Measurements from ENCODE around the gene EEF2KMT. TPM values are rescaled to one million over a fixed set of nuclear protein-coding genes. Genes with fewer than 3 reads are reported as not detected.

EEF2KMT gene
- total and polyA plus RNA-seq, 2 donors (not counting 3 experiments of a cell fraction or from before 2014, with no cell fraction given) = 13.9 to 15.5 TPM

GRCh38 chr16:5056352-5056751 is 41.2 kb downstream of the EEF2KMT start:
- no peak overlapping the region for H3K9ac ChIP-seq (replicated peaks; ENCODE audit: extremely low read depth, insufficient read depth, low read length)
- ChIA-PET CTCF (interaction anchor here (0.9 to 2.1 kb wide), 7 partner anchors 22 to 1587 kb away, joined by 3 to 6 read pairs (median 5); partner anchors contain the start of gene NAGPA), POLR2A (no interaction called here)
- H3K9me3 ChIP-seq (replicated peaks; ENCODE audit: control insufficient read depth, insufficient read depth, low read length) = no peaks in the 10 kb centered on the region
- BruUV-seq (replicated peaks) = no TSS peak
- H3K4me1 ChIP-seq (ENCODE audit: control insufficient read depth, extremely low read depth, insufficient read depth, low read length) = no peaks in the 10 kb centered on the region
- no peak overlapping the region for H3K4me3 ChIP-seq (replicated peaks in 1 of 3; ENCODE audit: insufficient read depth in 1 of 3, low read depth in 1 of 3, low read length in 3 of 3)
- H2AFZ ChIP-seq (ENCODE audit: low read depth, low read length) = no peak overlapping the region
- H3K4me2 ChIP-seq (ENCODE audit: insufficient read depth, low read length) = no peak overlapping the region
- no peaks in the 10 kb centered on the region for H3K9me1 ChIP-seq (replicated peaks; ENCODE audit: control insufficient read depth, extremely low read depth, insufficient read depth, low read length)
- no peaks in the 10 kb centered on the region for H3K36me3 ChIP-seq (ENCODE audit: control insufficient read depth in 2 of 2, extremely low read depth in 1 of 2, insufficient read depth in 2 of 2, low read length in 2 of 2)
- intact Hi-C loops (cut with micrococcal nuclease) = loop anchor here (1.0 to 2.0 kb wide), 2 partner anchors 28 to 36 kb away; no protein-coding TSS in a partner anchor
- no peaks in the 10 kb centered on the region for H3K27me3 ChIP-seq (ENCODE audit: control insufficient read depth in 2 of 2, insufficient read depth in 2 of 2, low read length in 2 of 2)
- TF ChIP-seq GATA2 (IDR thresholded peaks at IDR 0.05; ENCODE audit: insufficient read depth, insufficient read length, low read depth, low read length) (no peak), EZH2 (IDR thresholded peaks at IDR 0.05; ENCODE audit: borderline replicate concordance, low read depth, low read length, severe bottlenecking) (no peak), MAX (IDR thresholded peaks at IDR 0.05; ENCODE audit: insufficient read depth, insufficient read length) (no peak)
- TF ChIP-seq, protein P1, sequence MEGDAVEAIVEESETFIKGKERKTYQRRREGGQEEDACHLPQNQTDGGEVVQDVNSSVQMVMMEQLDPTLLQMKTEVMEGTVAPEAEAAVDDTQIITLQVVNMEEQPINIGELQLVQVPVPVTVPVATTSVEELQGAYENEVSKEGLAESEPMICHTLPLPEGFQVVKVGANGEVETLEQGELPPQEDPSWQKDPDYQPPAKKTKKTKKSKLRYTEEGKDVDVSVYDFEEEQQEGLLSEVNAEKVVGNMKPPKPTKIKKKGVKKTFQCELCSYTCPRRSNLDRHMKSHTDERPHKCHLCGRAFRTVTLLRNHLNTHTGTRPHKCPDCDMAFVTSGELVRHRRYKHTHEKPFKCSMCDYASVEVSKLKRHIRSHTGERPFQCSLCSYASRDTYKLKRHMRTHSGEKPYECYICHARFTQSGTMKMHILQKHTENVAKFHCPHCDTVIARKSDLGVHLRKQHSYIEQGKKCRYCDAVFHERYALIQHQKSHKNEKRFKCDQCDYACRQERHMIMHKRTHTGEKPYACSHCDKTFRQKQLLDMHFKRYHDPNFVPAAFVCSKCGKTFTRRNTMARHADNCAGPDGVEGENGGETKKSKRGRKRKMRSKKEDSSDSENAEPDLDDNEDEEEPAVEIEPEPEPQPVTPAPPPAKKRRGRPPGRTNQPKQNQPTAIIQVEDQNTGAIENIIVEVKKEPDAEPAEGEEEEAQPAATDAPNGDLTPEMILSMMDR (IDR thresholded peaks at IDR 0.05; ENCODE audit: extremely low read depth in 1 of 2, insufficient read depth in 1 of 2, low read depth in 1 of 2, low read length in 2 of 2) = peak; percentile 50 to 67
- FAIRE-seq = no peak
- no peaks in the 10 kb centered on the region for H3K79me2 ChIP-seq (ENCODE audit: control insufficient read depth, insufficient read depth, low read length)
- H4K20me1 ChIP-seq (replicated peaks; ENCODE audit: control insufficient read depth, extremely low read depth, insufficient read depth, low read length) = no peaks in the 10 kb centered on the region
- no peak overlapping the region for H3K27ac ChIP-seq (ENCODE audit: insufficient read depth, low read depth, low read length)
- dilution Hi-C loops (cut with MboI; ENCODE audit: extremely low pct_ligation_motif_present, low sequenced_read_pairs) = no loop called here
- DNase-seq (ENCODE audit: low read depth, low spot score) = peak; percentile 24

All from endothelial cell of umbilical vein (primary cell).